HEK293T (cell line): ENCODE measurements around the gene IVD.

ENCODE experiments used
- CTCF ChIA-PET: fragments of 350-600 bp; formaldehyde crosslinking; extraction: SDS; loops from one replicate; lab custom pipeline; 2021; ENCODE audit warnings: antibody characterized with exemption, inconsistent platforms; lab: Yijun Ruan, JAX
- POLR2A ChIA-PET: fragments of 350-600 bp; formaldehyde crosslinking; extraction: SDS; loops from one replicate; lab custom pipeline; 2020; ENCODE audit warnings: antibody characterized with exemption, inconsistent platforms; lab: Yijun Ruan, JAX
- DNase-seq: peaks from one replicate; pipeline ENCODE4 v3.0.0; 2012; ENCODE audit warnings: mixed read lengths; ENCODE audit errors: extremely low spot score
- ARNT ChIP-seq: fragments of 450-650 bp; IDR thresholded peaks from 2 replicates; pipeline ENCODE4 v1.6.1; 2017; ENCODE audit warnings: mild to moderate bottlenecking
- BHLHE40 ChIP-seq: fragments of 450-650 bp; IDR thresholded peaks from 2 replicates; pipeline ENCODE4 v1.6.1; 2016; ENCODE audit warnings: mild to moderate bottlenecking, moderate library complexity, borderline replicate concordance
- CTBP1 ChIP-seq: fragments of 450-650 bp; IDR thresholded peaks from 2 replicates; pipeline ENCODE4 v1.6.1; 2016; ENCODE audit warnings: borderline replicate concordance
- ELF4 ChIP-seq: fragments of 450-650 bp; IDR thresholded peaks from 2 replicates; pipeline ENCODE4 v1.6.1; 2017; ENCODE audit warnings: antibody characterized with exemption
- FOXA1 ChIP-seq: fragments of 450-650 bp; IDR thresholded peaks from 2 replicates; pipeline ENCODE4 v1.6.1; 2016; ENCODE audit warnings: mild to moderate bottlenecking
- FOXK2 ChIP-seq: fragments of 450-650 bp; IDR thresholded peaks from 2 replicates; pipeline ENCODE4 v1.6.1; 2016; ENCODE audit warnings: mild to moderate bottlenecking
- FOXM1 ChIP-seq: fragments of 450-650 bp; IDR thresholded peaks from 2 replicates; pipeline ENCODE4 v1.6.1; 2017; ENCODE audit warnings: mild to moderate bottlenecking, borderline replicate concordance
- HDGF ChIP-seq: fragments of 450-650 bp; IDR thresholded peaks from 2 replicates; pipeline ENCODE4 v1.6.1; 2017; ENCODE audit warnings: antibody characterized with exemption, borderline replicate concordance
- L3MBTL2 ChIP-seq: fragments of 450-650 bp; conservative IDR thresholded peaks from 2 replicates; pipeline ENCODE4 v1.6.1; 2016; ENCODE audit warnings: mild to moderate bottlenecking
- LEF1 ChIP-seq: fragments of 450-650 bp; IDR thresholded peaks from 2 replicates; pipeline ENCODE4 v1.6.1; 2017; ENCODE audit warnings: mild to moderate bottlenecking, borderline replicate concordance
- NFRKB ChIP-seq: fragments of 450-650 bp; IDR thresholded peaks from 2 replicates; pipeline ENCODE4 v1.6.1; 2016; ENCODE audit warnings: mild to moderate bottlenecking, moderate library complexity
- PKNOX1 ChIP-seq: fragments of 450-650 bp; IDR thresholded peaks from 2 replicates; pipeline ENCODE4 v1.6.1; 2016
- SP1 ChIP-seq: fragments of 450-650 bp; IDR thresholded peaks from 2 replicates; pipeline ENCODE4 v1.6.1; 2017
- SUZ12 ChIP-seq: fragments of 450-650 bp; IDR thresholded peaks from 2 replicates; pipeline ENCODE4 v1.6.1; 2016; ENCODE audit warnings: mild to moderate bottlenecking
- TARDBP ChIP-seq: fragments of 450-650 bp; IDR thresholded peaks from 2 replicates; pipeline ENCODE4 v1.6.1; 2016
- ZNF384 ChIP-seq: fragments of 450-650 bp; IDR thresholded peaks from 2 replicates; pipeline ENCODE4 v1.6.1; 2016

The IVD gene

GRCh38 chr15:40413036-40413435 is 7.4 kb downstream of the IVD start:
- DNase-seq = no peak
- ChIA-PET POLR2A (interaction anchor here (1.6 kb wide), 1 partner anchor 8 kb away, joined by 3 read pairs; no protein-coding TSS in a partner anchor), CTCF (no interaction called here)
- TF ChIP-seq SP1 (no peak), ARNT (no peak), FOXM1 (no peak), L3MBTL2 (no peak), ELF4 (no peak), PKNOX1 (no peak), CTBP1 (no peak), FOXA1 (no peak), ZNF384 (no peak), SUZ12 (no peak), TARDBP (no peak)

- DNase-seq = no peak
- ChIA-PET POLR2A (interaction anchor here (3.3 kb wide), 1 partner anchor 9 kb away, joined by 15 read pairs; the partner anchor contains the start of gene IVD), CTCF (no interaction called here)
- TF ChIP-seq HDGF (no peak), LEF1 (no peak)
Measured at GRCh38 chr15:40414816-40415215, 9.2 kb downstream of the IVD start.

- CTCF ChIA-PET = no interaction called here
Measured at GRCh38 chr15:40415226-40415625, 9.6 kb downstream of the IVD start.

GRCh38 chr15:40416056-40416455 is 10.5 kb downstream of the IVD start:
- ChIA-PET CTCF (no interaction called here), POLR2A (interaction anchor here (3.3 kb wide), 1 partner anchor 10 kb away, joined by 15 read pairs; the partner anchor contains the start of gene IVD)
- TF ChIP-seq FOXA1 (no peak), PKNOX1 (no peak), ELF4 (no peak)
- DNase-seq = no peak

More at GRCh38 chr15:40415226-40415625, 9.6 kb downstream of the IVD start:
- POLR2A ChIA-PET = interaction anchor here (3.3 kb wide), 1 partner anchor 9 kb away, joined by 15 read pairs; the partner anchor contains the start of gene IVD
- no peak for DNase-seq
- TF ChIP-seq CTBP1 (no peak), L3MBTL2 (no peak), SUZ12 (no peak), ARNT (no peak), LEF1 (no peak), TARDBP (no peak), FOXA1 (no peak)

GRCh38 chr15:40418126-40418525 is 12.5 kb downstream of the IVD start:
- no peak for DNase-seq
- ChIA-PET CTCF (no interaction called here), POLR2A (interaction anchor here (0.9 to 1.9 kb wide), 3 partner anchors 11 to 20 kb away, joined by 3 to 6 read pairs (median 3); partner anchors contain the start of gene IVD)
- TF ChIP-seq PKNOX1 (no peak), SUZ12 (no peak), NFRKB (no peak), HDGF (no peak), ARNT (no peak), ELF4 (no peak), LEF1 (no peak), CTBP1 (no peak), ZNF384 (no peak), FOXA1 (no peak), FOXM1 (no peak), L3MBTL2 (no peak), TARDBP (no peak), SP1 (no peak), FOXK2 (no peak), BHLHE40 (no peak)

GRCh38 chr15:40420071-40420713 is 14.6 kb downstream of the IVD start:
- DNase-seq = no peak
- ChIA-PET CTCF (interaction anchor here (0.6 kb wide), 2 partner anchors 48 to 130 kb away, joined by 3 read pairs; no protein-coding TSS in a partner anchor), POLR2A (no interaction called here)
- TF ChIP-seq CTBP1 (no peak), ELF4 (no peak), PKNOX1 (no peak), ARNT (no peak), HDGF (no peak), NFRKB (no peak), FOXA1 (no peak), SUZ12 (no peak), LEF1 (no peak), BHLHE40 (no peak), SP1 (no peak), ZNF384 (no peak), TARDBP (no peak), L3MBTL2 (no peak), FOXM1 (no peak), FOXK2 (no peak)
